ENCODE measurements around the gene EYA4.

DNA sequence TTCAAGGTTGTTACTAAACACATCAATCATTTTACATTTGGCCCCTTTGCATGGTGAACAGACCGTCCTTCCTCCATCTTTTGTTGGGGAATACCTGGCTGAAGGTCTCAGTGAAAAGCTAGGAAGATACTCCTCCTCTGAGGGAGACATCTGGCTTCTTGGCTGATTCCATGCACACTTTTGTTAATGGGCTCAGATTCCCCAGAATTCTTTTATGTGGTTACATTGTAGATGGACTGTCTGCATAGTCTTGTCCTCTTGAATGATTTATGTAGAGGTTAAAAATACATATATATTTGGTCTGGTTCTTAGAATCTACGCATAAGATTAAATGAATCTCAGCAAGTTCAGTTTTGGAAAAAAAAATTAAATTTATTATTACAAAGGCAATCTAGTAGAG lies 167.0 kb downstream of the EYA4 start:
- TF ChIP-seq, protein P1, sequence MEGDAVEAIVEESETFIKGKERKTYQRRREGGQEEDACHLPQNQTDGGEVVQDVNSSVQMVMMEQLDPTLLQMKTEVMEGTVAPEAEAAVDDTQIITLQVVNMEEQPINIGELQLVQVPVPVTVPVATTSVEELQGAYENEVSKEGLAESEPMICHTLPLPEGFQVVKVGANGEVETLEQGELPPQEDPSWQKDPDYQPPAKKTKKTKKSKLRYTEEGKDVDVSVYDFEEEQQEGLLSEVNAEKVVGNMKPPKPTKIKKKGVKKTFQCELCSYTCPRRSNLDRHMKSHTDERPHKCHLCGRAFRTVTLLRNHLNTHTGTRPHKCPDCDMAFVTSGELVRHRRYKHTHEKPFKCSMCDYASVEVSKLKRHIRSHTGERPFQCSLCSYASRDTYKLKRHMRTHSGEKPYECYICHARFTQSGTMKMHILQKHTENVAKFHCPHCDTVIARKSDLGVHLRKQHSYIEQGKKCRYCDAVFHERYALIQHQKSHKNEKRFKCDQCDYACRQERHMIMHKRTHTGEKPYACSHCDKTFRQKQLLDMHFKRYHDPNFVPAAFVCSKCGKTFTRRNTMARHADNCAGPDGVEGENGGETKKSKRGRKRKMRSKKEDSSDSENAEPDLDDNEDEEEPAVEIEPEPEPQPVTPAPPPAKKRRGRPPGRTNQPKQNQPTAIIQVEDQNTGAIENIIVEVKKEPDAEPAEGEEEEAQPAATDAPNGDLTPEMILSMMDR (conservative IDR thresholded peaks at IDR 0.05; ENCODE audit: low read length), result no peak
- no peak for TF ChIP-seq EZH2phosphoT487 (IDR thresholded peaks at IDR 0.05; ENCODE audit: borderline replicate concordance)
